Aorta (tissue), 5 donors: ENCODE measurements around the gene ARHGAP32. TPM values are rescaled to one million over a fixed set of nuclear protein-coding genes. Genes with fewer than 3 reads are reported as not detected.

Source experiments
- ATAC-seq: fragments of 200-7000 bp; cut with Tn5 transposase; one replicate; pipeline ENCODE4 v1.9.1; 2022; ENCODE audit warnings: moderate library complexity; ENCODE audit not compliant: low FRiP score
- DNase-seq, 2 donors: peaks; one replicate each; pipeline ENCODE4 v3.0.0-alpha.2; 2020
- H3K27ac ChIP-seq, 2 donors: one replicate each; pipeline ENCODE4 v1.5.1; 2013; ENCODE audit warnings: low read length in 2 of 2, mild to moderate bottlenecking in 2 of 2, moderate library complexity in 2 of 2, control low read depth in 1 of 2, inconsistent platforms in 1 of 2, low read depth in 1 of 2
- H3K27me3 ChIP-seq, 2 donors: one replicate each; pipeline ENCODE4 v1.6.1; 2013; ENCODE audit warnings: control low read depth in 1 of 2, low read length in 1 of 2, mild to moderate bottlenecking in 1 of 2, moderate library complexity in 1 of 2; ENCODE audit not compliant: insufficient read depth in 2 of 2, control insufficient read depth in 1 of 2
- H3K36me3 ChIP-seq, 2 donors: one replicate each; pipeline ENCODE4 v1.6.1; 2013; ENCODE audit warnings: control low read depth in 1 of 2, low read length in 1 of 2, mild to moderate bottlenecking in 1 of 2; ENCODE audit not compliant: insufficient read depth in 2 of 2, control insufficient read depth in 1 of 2
- H3K4me1 ChIP-seq, 2 donors: one replicate each; pipeline ENCODE4 v1.6.1; 2013; ENCODE audit warnings: low read length in 2 of 2, control low read depth in 1 of 2, mild to moderate bottlenecking in 1 of 2, moderate library complexity in 1 of 2; ENCODE audit not compliant: insufficient read depth in 2 of 2, control insufficient read depth in 1 of 2
- H3K4me3 ChIP-seq, 2 donors: one replicate each; pipeline ENCODE4 v1.5.1; 2013; ENCODE audit warnings: low read length in 2 of 2, control low read depth in 1 of 2, mild to moderate bottlenecking in 1 of 2
- H3K9me3 ChIP-seq: one replicate; pipeline ENCODE4 v1.6.1; 2013; ENCODE audit warnings: mild to moderate bottlenecking, low read length; ENCODE audit not compliant: control insufficient read depth
- WGBS, 2 donors: extraction: QIAGEN DNeasy Blood & Tissue Kit; methylation state at CpG; one replicate each; pipeline ENCODE4 v1.1.7; 2013; 5-methylcytosine and 5-hydroxymethylcytosine counted together
- intact Hi-C, 2 donors: fragments of 100-400 bp; cut with DNase I; formaldehyde crosslinking; loops; one replicate each; pipeline versions ENCODE4 v1.14.2 to v1.15.0; 2022
- polyA plus RNA-seq, 2 donors: library from polyadenylated mRNA; stranded (reverse); fragments of 200-250 nt; gene quantifications; one replicate each; pipeline ENCODE4 v1.2.3, GENCODE V29; 2013
- total RNA-seq, 2 donors: library from RNA; stranded (reverse); fragmentation: NEBNext Ultra II Directional; extraction: Animal tissue kit (Norgen Biotek cat#: 25700); gene quantifications; one replicate each; pipeline ENCODE4 v1.2.1, GENCODE V29; 2021
- donor health status: healthy with polysubstance abuse.
- donor health status: Bipolar disorder and iron deficiency.
- donor health status: DM: no; HTN: no; CAD: no.
- donor health status: DM: no; HTN: no; CAD: no.
- donor health status: DM: yes; HTN: yes; CAD: no.

ARHGAP32 gene
- total and polyA plus RNA-seq, 4 donors = 1.8 to 21.3 (median 8.9) TPM

DNA sequence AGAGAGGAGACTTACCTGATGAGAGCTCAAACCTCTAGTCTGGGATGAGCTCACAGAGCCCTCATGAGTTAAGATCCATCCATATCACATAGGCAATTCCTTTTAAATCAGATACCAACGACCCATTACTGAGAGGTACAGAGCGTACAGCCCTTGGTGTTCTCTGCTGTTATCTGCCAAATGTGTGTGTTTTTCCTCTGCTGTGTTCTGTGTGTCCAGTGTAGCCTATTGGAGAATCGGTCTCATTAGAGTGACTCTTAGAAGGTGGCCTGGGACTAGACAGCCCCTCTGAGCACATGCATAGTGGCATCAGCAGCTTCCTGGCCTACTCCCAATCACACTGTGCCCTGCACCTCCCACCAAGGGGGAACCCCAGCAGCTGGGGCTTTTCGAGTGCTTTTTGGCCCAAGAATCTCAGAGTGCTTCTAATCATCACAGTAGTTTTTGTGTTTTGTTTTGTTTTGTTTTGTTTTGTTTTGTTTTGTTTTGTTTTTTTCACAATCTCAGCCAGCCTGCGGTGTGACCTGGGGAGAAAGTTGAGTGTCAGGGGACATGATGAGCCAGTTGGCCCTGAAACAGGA, 274.9 kb downstream of the ARHGAP32 start:
- no peaks in the 10 kb centered on the region for H3K9me3 ChIP-seq
- no peak for ATAC-seq
- no peak overlapping the region for H3K4me3 ChIP-seq
- H3K27ac ChIP-seq = no peak overlapping the region
- 76 to 90% methylated on average over 5 of the region's 5 CpGs for WGBS, 2 donors
- intact Hi-C loops = no loop called here
- DNase-seq = peak; percentile 0 to 13
- H3K27me3 ChIP-seq = no peaks in the 10 kb centered on the region
- no peaks in the 10 kb centered on the region for H3K36me3 ChIP-seq
- H3K4me1 ChIP-seq = no peaks in the 10 kb centered on the region

DNA sequence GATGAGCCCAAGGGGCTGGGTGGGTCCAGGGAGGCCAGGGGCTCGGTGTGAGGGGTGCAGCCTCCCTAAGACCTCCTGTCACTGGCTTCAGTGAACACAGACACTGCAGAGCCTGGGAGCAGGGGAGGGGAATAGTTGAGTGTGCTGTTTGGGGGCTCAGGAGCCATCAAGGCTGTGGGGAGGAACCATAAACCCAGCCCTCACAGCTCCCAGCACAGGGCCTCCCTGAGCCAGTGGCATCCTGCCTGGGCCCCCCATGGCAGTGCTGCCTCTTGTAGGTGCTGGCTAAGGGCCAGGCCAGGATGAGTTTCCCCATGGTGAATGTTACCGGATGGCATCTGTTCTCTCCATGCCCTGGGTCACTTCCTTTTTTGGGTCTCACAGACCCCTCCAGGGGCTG, 275.4 kb downstream of the ARHGAP32 start:
- H3K4me3 ChIP-seq = no peak overlapping the region
- no peak overlapping the region for H3K27ac ChIP-seq
- no peak for ATAC-seq
- intact Hi-C loops = no loop called here
- WGBS, 2 donors = 95 to 99% methylated on average over 2 of the region's 2 CpGs
- no peaks in the 10 kb centered on the region for H3K9me3 ChIP-seq
- H3K36me3 ChIP-seq = no peaks in the 10 kb centered on the region
- peak; percentile 21 to 53 for DNase-seq
- no peaks in the 10 kb centered on the region for H3K4me1 ChIP-seq
- H3K27me3 ChIP-seq = no peaks in the 10 kb centered on the region

DNA sequence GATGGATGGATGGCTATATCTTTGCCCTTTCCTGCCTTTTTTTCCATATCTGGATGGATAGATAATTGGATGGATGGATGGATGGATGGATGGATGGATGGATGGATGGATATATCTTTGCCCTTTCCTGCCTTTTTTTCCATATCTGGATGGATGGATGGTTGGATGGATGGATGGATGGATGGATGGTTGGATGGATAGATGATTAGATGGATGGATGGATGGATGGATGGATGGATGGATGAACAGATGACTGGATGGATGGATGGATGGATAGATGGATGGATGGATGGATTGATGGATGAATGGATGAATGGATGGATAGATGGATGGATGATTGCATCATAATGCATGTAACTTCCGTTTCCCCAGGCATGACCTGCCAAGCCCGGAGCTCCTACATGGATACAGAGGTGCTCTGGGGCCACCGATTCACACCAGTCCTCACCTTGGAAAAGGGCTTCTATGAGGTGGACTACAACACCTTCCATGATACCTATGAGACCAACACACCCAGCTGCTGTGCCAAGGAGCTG, 276.0 kb downstream of the ARHGAP32 start:
- Histone ChIP-seq H3K4me1 (no peaks in the 10 kb centered on the region), H3K9me3 (no peaks in the 10 kb centered on the region), H3K27me3 (no peaks in the 10 kb centered on the region), H3K36me3 (no peaks in the 10 kb centered on the region), H3K4me3 (no peak overlapping the region), H3K27ac (no peak overlapping the region)
- DNase-seq = peak; percentile 16 to 17
- no peak for ATAC-seq
- 85% methylated on average over 3 of the region's 3 CpGs for WGBS, 2 donors
- intact Hi-C loops = no loop called here

DNA sequence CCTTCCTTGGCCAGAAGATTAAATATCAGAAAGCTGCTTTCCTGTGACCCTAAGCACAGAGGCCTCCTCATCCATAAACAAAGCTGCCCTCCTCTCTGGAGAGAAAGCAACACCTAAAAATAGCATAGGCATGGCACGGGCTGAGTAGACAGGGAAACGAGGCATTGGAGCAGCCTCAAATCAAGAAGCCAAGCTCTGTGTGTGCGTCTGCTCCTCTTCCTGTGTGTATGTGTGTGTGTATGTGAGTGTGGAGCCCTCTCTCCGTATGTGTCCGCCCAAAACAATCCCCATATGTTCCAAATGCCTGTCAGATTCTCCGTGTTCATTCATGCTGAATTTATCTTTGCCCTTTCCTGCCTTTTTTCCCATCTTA, 277.0 kb downstream of the ARHGAP32 start:
- no peaks in the 10 kb centered on the region for H3K36me3 ChIP-seq
- DNase-seq = peak in 1 of 2 donors; percentile 22
- 15 to 17% methylated on average over 6 of the region's 6 CpGs for WGBS, 2 donors
- H3K27ac ChIP-seq = no peak overlapping the region
- H3K27me3 ChIP-seq = no peaks in the 10 kb centered on the region
- no peak overlapping the region for H3K4me3 ChIP-seq
- H3K9me3 ChIP-seq = no peaks in the 10 kb centered on the region
- intact Hi-C loops = no loop called here
- no peak for ATAC-seq
- H3K4me1 ChIP-seq = no peaks in the 10 kb centered on the region

Other genes with a start within 250 kb of the ARHGAP32 start
- not detected for gene TP53AIP1, start 249.5 kb downstream of the ARHGAP32 start, total RNA-seq
- gene TP53AIP1, start 249.5 kb downstream of the ARHGAP32 start, polyA plus RNA-seq = not detected
- gene BARX2, start 183.5 kb upstream of the ARHGAP32 start, total RNA-seq = not detected
- 1 to 10 TPM in 1 of 2 donors, under 1 TPM in 1; 0.05 to 1.5 TPM for gene BARX2, start 183.5 kb upstream of the ARHGAP32 start, polyA plus RNA-seq